Measurements from ENCODE around the gene TCP11.

Gene TCP11

DNA sequence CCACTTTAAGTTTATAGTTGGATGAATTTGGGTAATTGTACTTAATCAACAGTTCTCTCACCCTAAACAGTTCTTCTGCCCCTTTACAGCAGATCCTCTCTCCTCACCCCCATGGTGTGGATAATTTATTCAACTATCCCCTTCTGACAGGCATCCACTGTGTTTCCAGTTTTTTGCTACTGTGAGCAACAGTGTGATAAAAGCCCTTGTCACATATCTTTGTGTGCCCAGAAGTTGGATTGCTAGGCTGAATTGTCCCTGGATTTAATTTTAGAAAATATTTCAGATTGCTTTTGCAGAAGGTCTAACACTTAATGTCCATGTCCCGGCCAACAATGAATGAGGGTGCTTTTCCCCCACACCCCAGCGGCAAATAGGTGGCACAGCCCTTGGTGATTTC is 42.1 kb upstream of the TCP11 start:
- TF ChIP-seq TOX (CRISPR knock-in tag; IDR thresholded peaks at IDR 0.05; ENCODE audit: borderline replicate concordance): no peak
- TF ChIP-seq ZNF565 (CRISPR knock-in tag; conservative IDR thresholded peaks at IDR 0.05; ENCODE audit: low read depth): no peak
- no peak for TF ChIP-seq TCF4 (CRISPR knock-in tag; IDR thresholded peaks at IDR 0.05; ENCODE audit: borderline replicate concordance)
- TF ChIP-seq, protein P1, sequence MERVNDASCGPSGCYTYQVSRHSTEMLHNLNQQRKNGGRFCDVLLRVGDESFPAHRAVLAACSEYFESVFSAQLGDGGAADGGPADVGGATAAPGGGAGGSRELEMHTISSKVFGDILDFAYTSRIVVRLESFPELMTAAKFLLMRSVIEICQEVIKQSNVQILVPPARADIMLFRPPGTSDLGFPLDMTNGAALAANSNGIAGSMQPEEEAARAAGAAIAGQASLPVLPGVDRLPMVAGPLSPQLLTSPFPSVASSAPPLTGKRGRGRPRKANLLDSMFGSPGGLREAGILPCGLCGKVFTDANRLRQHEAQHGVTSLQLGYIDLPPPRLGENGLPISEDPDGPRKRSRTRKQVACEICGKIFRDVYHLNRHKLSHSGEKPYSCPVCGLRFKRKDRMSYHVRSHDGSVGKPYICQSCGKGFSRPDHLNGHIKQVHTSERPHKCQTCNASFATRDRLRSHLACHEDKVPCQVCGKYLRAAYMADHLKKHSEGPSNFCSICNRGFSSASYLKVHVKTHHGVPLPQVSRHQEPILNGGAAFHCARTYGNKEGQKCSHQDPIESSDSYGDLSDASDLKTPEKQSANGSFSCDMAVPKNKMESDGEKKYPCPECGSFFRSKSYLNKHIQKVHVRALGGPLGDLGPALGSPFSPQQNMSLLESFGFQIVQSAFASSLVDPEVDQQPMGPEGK (CRISPR knock-in tag; IDR thresholded peaks at IDR 0.05; ENCODE audit: borderline replicate concordance): no peak
- TF ChIP-seq ZNF8 (CRISPR knock-in tag; IDR thresholded peaks at IDR 0.05): no peak
- no peak for TF ChIP-seq GLIS3 (CRISPR knock-in tag; IDR thresholded peaks at IDR 0.05)
- TF ChIP-seq POU6F1 (CRISPR knock-in tag; IDR thresholded peaks at IDR 0.05; ENCODE audit: borderline replicate concordance, low read depth): no peak
- TF ChIP-seq, protein P2, sequence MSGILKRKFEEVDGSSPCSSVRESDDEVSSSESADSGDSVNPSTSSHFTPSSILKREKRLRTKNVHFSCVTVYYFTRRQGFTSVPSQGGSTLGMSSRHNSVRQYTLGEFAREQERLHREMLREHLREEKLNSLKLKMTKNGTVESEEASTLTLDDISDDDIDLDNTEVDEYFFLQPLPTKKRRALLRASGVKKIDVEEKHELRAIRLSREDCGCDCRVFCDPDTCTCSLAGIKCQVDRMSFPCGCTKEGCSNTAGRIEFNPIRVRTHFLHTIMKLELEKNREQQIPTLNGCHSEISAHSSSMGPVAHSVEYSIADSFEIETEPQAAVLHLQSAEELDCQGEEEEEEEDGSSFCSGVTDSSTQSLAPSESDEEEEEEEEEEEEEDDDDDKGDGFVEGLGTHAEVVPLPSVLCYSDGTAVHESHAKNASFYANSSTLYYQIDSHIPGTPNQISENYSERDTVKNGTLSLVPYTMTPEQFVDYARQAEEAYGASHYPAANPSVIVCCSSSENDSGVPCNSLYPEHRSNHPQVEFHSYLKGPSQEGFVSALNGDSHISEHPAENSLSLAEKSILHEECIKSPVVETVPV (CRISPR knock-in tag; IDR thresholded peaks at IDR 0.05): no peak
- no peak for TF ChIP-seq ARNTL (CRISPR knock-in tag; IDR thresholded peaks at IDR 0.05; ENCODE audit: borderline replicate concordance, low read depth)
- no peak for TF ChIP-seq ZC3H10 (CRISPR knock-in tag; IDR thresholded peaks at IDR 0.05)
- TF ChIP-seq ZNF70 (CRISPR knock-in tag; IDR thresholded peaks at IDR 0.05): no peak
- TF ChIP-seq ESRRG (CRISPR knock-in tag; IDR thresholded peaks at IDR 0.05): no peak
- no peak for TF ChIP-seq SNAI2 (CRISPR knock-in tag; IDR thresholded peaks at IDR 0.05)
- TF ChIP-seq RARB (CRISPR knock-in tag; IDR thresholded peaks at IDR 0.05): no peak
- TF ChIP-seq ISL1 (CRISPR knock-in tag; IDR thresholded peaks at IDR 0.05): no peak
- no peak for TF ChIP-seq PPARA (CRISPR knock-in tag; IDR thresholded peaks at IDR 0.05; ENCODE audit: borderline replicate concordance)
- no peak for ATAC-seq

GRCh38 chr6:35181933-35182612 is 40.9 kb upstream of the TCP11 start:
- peak; percentile 64 for ATAC-seq
- TF ChIP-seq POU6F1 (CRISPR knock-in tag; IDR thresholded peaks at IDR 0.05; ENCODE audit: borderline replicate concordance, low read depth): no peak
- no peak for TF ChIP-seq BACH2 (CRISPR knock-in tag; IDR thresholded peaks at IDR 0.05; ENCODE audit: borderline replicate concordance)
- TF ChIP-seq ZFP3 (CRISPR knock-in tag; IDR thresholded peaks at IDR 0.05): no peak
- TF ChIP-seq ISL1 (CRISPR knock-in tag; IDR thresholded peaks at IDR 0.05): no peak
- no peak for TF ChIP-seq CREB5 (CRISPR knock-in tag; IDR thresholded peaks at IDR 0.05; ENCODE audit: low read depth)
- TF ChIP-seq ZC3H10 (CRISPR knock-in tag; IDR thresholded peaks at IDR 0.05): no peak
- no peak for TF ChIP-seq GLIS3 (CRISPR knock-in tag; IDR thresholded peaks at IDR 0.05)
- no peak for TF ChIP-seq RARB (CRISPR knock-in tag; IDR thresholded peaks at IDR 0.05)
- no peak for TF ChIP-seq TOX (CRISPR knock-in tag; IDR thresholded peaks at IDR 0.05; ENCODE audit: borderline replicate concordance)
- TF ChIP-seq ARNTL (CRISPR knock-in tag; IDR thresholded peaks at IDR 0.05; ENCODE audit: borderline replicate concordance, low read depth): no peak
- TF ChIP-seq, protein P1 (CRISPR knock-in tag; IDR thresholded peaks at IDR 0.05; ENCODE audit: borderline replicate concordance): no peak
- no peak for TF ChIP-seq PPARA (CRISPR knock-in tag; IDR thresholded peaks at IDR 0.05; ENCODE audit: borderline replicate concordance)
- no peak for TF ChIP-seq SNAI2 (CRISPR knock-in tag; IDR thresholded peaks at IDR 0.05)
- TF ChIP-seq CSDC2 (CRISPR knock-in tag; IDR thresholded peaks at IDR 0.05): no peak
- TF ChIP-seq OSR1 (CRISPR knock-in tag; IDR thresholded peaks at IDR 0.05): no peak
- TF ChIP-seq, protein P3, sequence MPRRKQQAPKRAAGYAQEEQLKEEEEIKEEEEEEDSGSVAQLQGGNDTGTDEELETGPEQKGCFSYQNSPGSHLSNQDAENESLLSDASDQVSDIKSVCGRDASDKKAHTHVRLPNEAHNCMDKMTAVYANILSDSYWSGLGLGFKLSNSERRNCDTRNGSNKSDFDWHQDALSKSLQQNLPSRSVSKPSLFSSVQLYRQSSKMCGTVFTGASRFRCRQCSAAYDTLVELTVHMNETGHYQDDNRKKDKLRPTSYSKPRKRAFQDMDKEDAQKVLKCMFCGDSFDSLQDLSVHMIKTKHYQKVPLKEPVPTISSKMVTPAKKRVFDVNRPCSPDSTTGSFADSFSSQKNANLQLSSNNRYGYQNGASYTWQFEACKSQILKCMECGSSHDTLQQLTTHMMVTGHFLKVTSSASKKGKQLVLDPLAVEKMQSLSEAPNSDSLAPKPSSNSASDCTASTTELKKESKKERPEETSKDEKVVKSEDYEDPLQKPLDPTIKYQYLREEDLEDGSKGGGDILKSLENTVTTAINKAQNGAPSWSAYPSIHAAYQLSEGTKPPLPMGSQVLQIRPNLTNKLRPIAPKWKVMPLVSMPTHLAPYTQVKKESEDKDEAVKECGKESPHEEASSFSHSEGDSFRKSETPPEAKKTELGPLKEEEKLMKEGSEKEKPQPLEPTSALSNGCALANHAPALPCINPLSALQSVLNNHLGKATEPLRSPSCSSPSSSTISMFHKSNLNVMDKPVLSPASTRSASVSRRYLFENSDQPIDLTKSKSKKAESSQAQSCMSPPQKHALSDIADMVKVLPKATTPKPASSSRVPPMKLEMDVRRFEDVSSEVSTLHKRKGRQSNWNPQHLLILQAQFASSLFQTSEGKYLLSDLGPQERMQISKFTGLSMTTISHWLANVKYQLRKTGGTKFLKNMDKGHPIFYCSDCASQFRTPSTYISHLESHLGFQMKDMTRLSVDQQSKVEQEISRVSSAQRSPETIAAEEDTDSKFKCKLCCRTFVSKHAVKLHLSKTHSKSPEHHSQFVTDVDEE (CRISPR knock-in tag; IDR thresholded peaks at IDR 0.05): no peak
- no peak for TF ChIP-seq ZNF8 (CRISPR knock-in tag; IDR thresholded peaks at IDR 0.05)
